Epithelial cell of alveolus of lung (primary cell): ENCODE data around the gene SLC22A15. TPM values are rescaled to one million over a fixed set of nuclear protein-coding genes. Genes with fewer than 3 reads are reported as not detected.

Experiments
- total RNA-seq: library from RNA; depleted of rRNA; stranded (reverse); fragments of >200 nt; gene quantifications from 2 replicates; pipeline ENCODE4 v1.2.1, GENCODE V29; 2015

Gene SLC22A15
- 0.32 and 1.9 TPM in 2 replicates for total RNA-seq

GRCh38 chr1:115976062-115976920 lies at the start of gene SLC22A15:
SLC22A15 (plus strand) TSS chr1:115976513; CDS start chr1:115976628, 115 bp downstream.

GRCh38 chr1:116110567-116111523 lies 134.5 kb downstream of the SLC22A15 start, which contains the start of gene MAB21L3:
MAB21L3 (plus strand) TSS chr1:116111399; CDS start chr1:116112616, 1,217 bp downstream.

Other genes with a start within 250 kb of the SLC22A15 start
- gene CASQ2, start 207.8 kb upstream of the SLC22A15 start, total RNA-seq = 1.5 TPM in 1 of 2 replicates, not detected in the other
- gene NHLH2, start 135.4 kb upstream of the SLC22A15 start, total RNA-seq = under 0.01 TPM in 1 of 2 replicates, not detected in the other
- gene MAB21L3, start 134.9 kb downstream of the SLC22A15 start, total RNA-seq = not detected in 2 replicates